Colonic mucosa (tissue), 4 donors: ENCODE results near the gene KPNB1. TPM values are rescaled to one million over a fixed set of nuclear protein-coding genes. Genes with fewer than 3 reads are reported as not detected.

Source experiments
- DNase-seq: peaks from one replicate; pipeline ENCODE4 v3.0.0-alpha.2; 2020
- H3K27ac ChIP-seq: fragments of 200-600 bp; one replicate; pipeline ENCODE4 v1.8.0; 2021
- H3K27me3 ChIP-seq: fragments of 200-600 bp; one replicate; pipeline ENCODE4 v1.8.0; 2021
- H3K36me3 ChIP-seq: fragments of 200-600 bp; one replicate; pipeline ENCODE4 v1.8.0; 2021
- H3K4me1 ChIP-seq: fragments of 200-600 bp; one replicate; pipeline ENCODE4 v1.8.0; 2021; ENCODE audit warnings: mild to moderate bottlenecking
- H3K4me3 ChIP-seq: fragments of 200-600 bp; one replicate; pipeline ENCODE4 v1.8.0; 2021
- H3K9ac ChIP-seq, 2 donors: one replicate each; pipeline ENCODE4 v1.7.0; 2013; ENCODE audit warnings: control low read depth in 2 of 2, low read depth in 2 of 2, low read length in 2 of 2
- H3K9me3 ChIP-seq: fragments of 200-600 bp; one replicate; pipeline ENCODE4 v1.8.0; 2021
- CTCF ChIP-seq: fragments of 200-600 bp; IDR thresholded peaks from one replicate; pipeline ENCODE4 v1.8.0; 2022; ENCODE audit warnings: antibody characterized with exemption, mild to moderate bottlenecking
- intact Hi-C: fragments of 100-400 bp; cut with DNase I; formaldehyde crosslinking; loops from one replicate; pipeline ENCODE4 v1.14.1; 2022
- total RNA-seq, 2 donors: library from RNA; stranded (reverse); fragmentation: NEBNext Ultra II Directional in 1 of 2; extraction: Animal tissue kit (Norgen Biotek cat#: 25700) in 1 of 2; gene quantifications; one replicate each; pipeline ENCODE4 v1.2.1, GENCODE V29; 2021
- donor health status: healthy.
- donor health status: DM: no; HTN: no; CAD: no.
- donor health status: DM: no; HTN: no; CAD: no.

Gene KPNB1
- total RNA-seq, 2 donors from 2014 or later, result 247 to 356 TPM

GRCh38 chr17:47698749-47699535 lies 49.2 kb downstream of the KPNB1 start:
- Histone ChIP-seq H3K27ac (no peak overlapping the region), H3K4me3 (no peak overlapping the region), H3K9ac (no peak overlapping the region), H3K9me3 (no peaks in the 10 kb centered on the region), H3K27me3 (no peaks in the 10 kb centered on the region), H3K4me1 (peaks cover 4% of the 10 kb centered on the region), H3K36me3 (no peaks in the 10 kb centered on the region)
- peak; percentile 69 for DNase-seq
- peak; percentile 91 for TF ChIP-seq CTCF
- intact Hi-C loops, result loop anchor here (10.0 kb wide), 1 partner anchor 106 kb away; no protein-coding TSS in a partner anchor

GRCh38 chr17:47699536-47699840 lies 49.8 kb downstream of the KPNB1 start:
- no peaks in the 10 kb centered on the region for H3K9me3 ChIP-seq
- H3K9ac ChIP-seq, result no peak overlapping the region
- H3K27me3 ChIP-seq, result no peaks in the 10 kb centered on the region
- no peak for DNase-seq
- peaks cover 4% of the 10 kb centered on the region for H3K4me1 ChIP-seq
- no peak for TF ChIP-seq CTCF
- H3K36me3 ChIP-seq, result no peaks in the 10 kb centered on the region
- no peak overlapping the region for H3K27ac ChIP-seq
- no peak overlapping the region for H3K4me3 ChIP-seq
- intact Hi-C loops, result loop anchor here (10.0 kb wide), 1 partner anchor 105 kb away; no protein-coding TSS in a partner anchor

GRCh38 chr17:47700471-47701449 lies 51.0 kb downstream of the KPNB1 start:
- no peaks in the 10 kb centered on the region for H3K27me3 ChIP-seq
- intact Hi-C loops, result no loop called here
- H3K4me1 ChIP-seq, result no peaks in the 10 kb centered on the region
- no peak overlapping the region for H3K27ac ChIP-seq
- TF ChIP-seq CTCF, result no peak
- H3K9ac ChIP-seq, result no peak overlapping the region
- no peak overlapping the region for H3K4me3 ChIP-seq
- H3K9me3 ChIP-seq, result no peaks in the 10 kb centered on the region
- no peak for DNase-seq
- no peaks in the 10 kb centered on the region for H3K36me3 ChIP-seq

GRCh38 chr17:47701608-47702007 lies 51.9 kb downstream of the KPNB1 start:
- intact Hi-C loops, result no loop called here
- Histone ChIP-seq H3K4me3 (no peak overlapping the region), H3K27ac (no peak overlapping the region), H3K27me3 (no peaks in the 10 kb centered on the region), H3K36me3 (no peaks in the 10 kb centered on the region), H3K9me3 (no peaks in the 10 kb centered on the region), H3K9ac (no peak overlapping the region), H3K4me1 (no peaks in the 10 kb centered on the region)
- no peak for TF ChIP-seq CTCF
- DNase-seq, result no peak

GRCh38 chr17:47702391-47702995 lies 52.8 kb downstream of the KPNB1 start:
- intact Hi-C loops, result no loop called here
- no peak overlapping the region for H3K9ac ChIP-seq
- no peaks in the 10 kb centered on the region for H3K27me3 ChIP-seq
- DNase-seq, result no peak
- H3K27ac ChIP-seq, result no peak overlapping the region
- no peaks in the 10 kb centered on the region for H3K9me3 ChIP-seq
- no peaks in the 10 kb centered on the region for H3K36me3 ChIP-seq
- no peak for TF ChIP-seq CTCF
- no peaks in the 10 kb centered on the region for H3K4me1 ChIP-seq
- H3K4me3 ChIP-seq, result no peak overlapping the region
